Hepatocyte (in vitro differentiated cells): ENCODE data around the gene PAX7. TPM values are rescaled to one million over a fixed set of nuclear protein-coding genes. Genes with fewer than 3 reads are reported as not detected.

Experiments used
- DNase-seq: peaks from one replicate; pipeline ENCODE4 v3.0.0-alpha.2; 2016; ENCODE audit warnings: low spot score
- H2AFZ ChIP-seq: fragments of 200-600 bp; sonication (generic); 2 replicates; pipeline ENCODE4 v1.6.0; 2016; ENCODE audit warnings: antibody characterized with exemption, mild to moderate bottlenecking
- H3K27ac ChIP-seq: fragments of 200-600 bp; sonication (generic); 2 replicates; pipeline ENCODE4 v1.5.1; 2016; ENCODE audit warnings: mild to moderate bottlenecking
- H3K27me3 ChIP-seq: fragments of 200-600 bp; sonication (generic); 2 replicates; pipeline ENCODE4 v1.6.1; 2016
- H3K36me3 ChIP-seq: fragments of 200-600 bp; sonication (generic); replicated peaks from 2 replicates; pipeline ENCODE4 v1.5.1; 2016; ENCODE audit warnings: low read depth; ENCODE audit not compliant: insufficient read depth
- H3K4me1 ChIP-seq: fragments of 200-600 bp; sonication (generic); 2 replicates; pipeline ENCODE4 v1.5.1; 2016; ENCODE audit warnings: mild to moderate bottlenecking, moderate library complexity; ENCODE audit not compliant: insufficient read depth
- H3K4me2 ChIP-seq: fragments of 200-600 bp; sonication (generic); 2 replicates; pipeline ENCODE4 v1.6.0; 2016
- H3K4me3 ChIP-seq: fragments of 200-600 bp; sonication (generic); 2 replicates; pipeline ENCODE4 v1.5.1; 2016; ENCODE audit warnings: mild to moderate bottlenecking
- H3K79me2 ChIP-seq: fragments of 200-600 bp; sonication (generic); 2 replicates; pipeline ENCODE4 v1.6.0; 2017; ENCODE audit warnings: mild to moderate bottlenecking
- H3K9me2 ChIP-seq: fragments of 200-600 bp; sonication (generic); replicated peaks from 2 replicates; pipeline ENCODE4 v1.6.0; 2017; ENCODE audit warnings: mild to moderate bottlenecking; ENCODE audit not compliant: insufficient read depth
- H3K9me3 ChIP-seq: fragments of 200-600 bp; sonication (generic); 2 replicates; pipeline ENCODE4 v1.5.1; 2016; ENCODE audit warnings: low read depth, mild to moderate bottlenecking
- H4K20me1 ChIP-seq: fragments of 200-600 bp; sonication (generic); 2 replicates; pipeline ENCODE4 v1.6.0; 2016; ENCODE audit warnings: mild to moderate bottlenecking; ENCODE audit not compliant: insufficient read depth, poor library complexity, severe bottlenecking
- CTCF ChIP-seq: fragments of 200-600 bp; sonication (generic); IDR thresholded peaks from 2 replicates; pipeline ENCODE4 v1.5.1; 2016; ENCODE audit warnings: antibody characterized with exemption, mild to moderate bottlenecking; ENCODE audit not compliant: poor library complexity
- EZH2 ChIP-seq: fragments of 200-600 bp; sonication (generic); IDR thresholded peaks from 2 replicates; pipeline ENCODE4 v1.6.1; 2016; ENCODE audit warnings: antibody characterized with exemption, mild to moderate bottlenecking, borderline replicate concordance
- EZH2phosphoT487 ChIP-seq: fragments of 200-600 bp; sonication (generic); IDR thresholded peaks from one replicate; pipeline ENCODE4 v1.6.1; 2018; ENCODE audit warnings: antibody characterized with exemption, mild to moderate bottlenecking, low read depth, moderate library complexity; ENCODE audit not compliant: unreplicated experiment, severe bottlenecking
- WGBS: methylation state at CpG from one replicate; pipeline ENCODE4 v1.1.6; 2016; ENCODE audit warnings: low lambda C conversion rate; ENCODE audit errors: missing lambda C conversion rate; 5-methylcytosine and 5-hydroxymethylcytosine counted together
- polyA plus RNA-seq: library from polyadenylated mRNA; unstranded; fragments of >200 nt; fragmentation: Nextera tagmentation; extraction: Ambion mirVana; gene quantifications from 2 replicates; pipeline ENCODE4 v1.2.1, GENCODE V29; 2016
- total RNA-seq: library from RNA; depleted of rRNA; stranded (reverse); fragments of >200 nt; gene quantifications from 2 replicates; pipeline ENCODE4 v1.2.3, GENCODE V29; 2014

The PAX7 gene
- total and polyA plus RNA-seq, 2 experiments from 2014 or later = not detected

- TF ChIP-seq EZH2phosphoT487 = no peak
- no peak for TF ChIP-seq EZH2
- TF ChIP-seq CTCF = no peak
- Histone ChIP-seq H4K20me1 (no peaks in the 10 kb centered on the region), H3K79me2 (no peaks in the 10 kb centered on the region), H3K27ac (no peak overlapping the region), H3K4me3 (no peak overlapping the region), H3K27me3 (peaks cover 30% of the 10 kb centered on the region), H3K9me3 (no peaks in the 10 kb centered on the region), H3K9me2 (no peaks in the 10 kb centered on the region), H2AFZ (no peak overlapping the region), H3K4me1 (no peaks in the 10 kb centered on the region), H3K36me3 (no peaks in the 10 kb centered on the region), H3K4me2 (no peak overlapping the region)
- DNase-seq = no peak
- 81% methylated on average over 4 of the region's 4 CpGs for WGBS
Measured at GRCh38 chr1:18789246-18789645, 158.6 kb downstream of the PAX7 start.

- no peaks in the 10 kb centered on the region for H4K20me1 ChIP-seq
- H3K4me3 ChIP-seq = no peak overlapping the region
- H3K27me3 ChIP-seq = peaks cover 20% of the 10 kb centered on the region
- H3K79me2 ChIP-seq = no peaks in the 10 kb centered on the region
- no peak for TF ChIP-seq EZH2phosphoT487
- TF ChIP-seq EZH2 = no peak
- TF ChIP-seq CTCF = no peak
- no peak overlapping the region for H3K4me2 ChIP-seq
- H3K36me3 ChIP-seq = no peaks in the 10 kb centered on the region
- H3K4me1 ChIP-seq = no peaks in the 10 kb centered on the region
- no peak for DNase-seq
- H3K27ac ChIP-seq = no peak overlapping the region
- 86% methylated on average over 3 of the region's 3 CpGs for WGBS
- H2AFZ ChIP-seq = no peak overlapping the region
- no peaks in the 10 kb centered on the region for H3K9me2 ChIP-seq
- no peaks in the 10 kb centered on the region for H3K9me3 ChIP-seq
Measured at GRCh38 chr1:18792747-18793146, 162.1 kb downstream of the PAX7 start.

- Histone ChIP-seq H3K79me2 (no peaks in the 10 kb centered on the region), H2AFZ (no peak overlapping the region), H3K4me3 (no peak overlapping the region), H3K27ac (no peak overlapping the region), H3K9me2 (no peaks in the 10 kb centered on the region), H3K27me3 (peaks cover 20% of the 10 kb centered on the region), H3K9me3 (no peaks in the 10 kb centered on the region), H3K4me1 (no peaks in the 10 kb centered on the region), H3K4me2 (no peak overlapping the region), H4K20me1 (no peaks in the 10 kb centered on the region), H3K36me3 (no peaks in the 10 kb centered on the region)
- 85% methylated on average over 10 of the region's 10 CpGs for WGBS
- no peak for DNase-seq
- TF ChIP-seq EZH2 (no peak), EZH2phosphoT487 (no peak), CTCF (no peak)
Measured at GRCh38 chr1:18793164-18793563, 162.5 kb downstream of the PAX7 start.

- Histone ChIP-seq H4K20me1 (no peaks in the 10 kb centered on the region), H3K27me3 (peaks cover 16% of the 10 kb centered on the region), H3K79me2 (no peaks in the 10 kb centered on the region), H2AFZ (no peak overlapping the region), H3K4me3 (no peak overlapping the region), H3K4me2 (no peak overlapping the region), H3K27ac (no peak overlapping the region), H3K9me3 (no peaks in the 10 kb centered on the region), H3K9me2 (no peaks in the 10 kb centered on the region), H3K36me3 (no peaks in the 10 kb centered on the region), H3K4me1 (no peaks in the 10 kb centered on the region)
- WGBS = 63% methylated on average over 10 of the region's 10 CpGs
- no peak for TF ChIP-seq CTCF
- TF ChIP-seq EZH2 = no peak
- TF ChIP-seq EZH2phosphoT487 = no peak
- no peak for DNase-seq
Measured at GRCh38 chr1:18794051-18794450, 163.4 kb downstream of the PAX7 start.
